ENCODE results near the gene RCAN2. TPM values are rescaled to one million over a fixed set of nuclear protein-coding genes. Genes with fewer than 3 reads are reported as not detected.

RCAN2 gene
- total and polyA plus RNA-seq, 2 donors (not counting 3 experiments of a cell fraction or from before 2014, with no cell fraction given), result 0.07 to 0.33 TPM

- DNase-seq (ENCODE audit: low read depth, low spot score) (no peak), FAIRE-seq (no peak)
- ChIA-PET POLR2A (no interaction called here), CTCF (interaction anchor here (1.0 to 9.6 kb wide), 5 partner anchors 11 to 477 kb away, joined by 3 to 365 read pairs (median 36); no protein-coding TSS in a partner anchor)
- no peaks in the 10 kb centered on the region for H3K79me2 ChIP-seq (ENCODE audit: control insufficient read depth, insufficient read depth, low read length)
- no peaks in the 10 kb centered on the region for H3K4me1 ChIP-seq (ENCODE audit: control insufficient read depth, extremely low read depth, insufficient read depth, low read length)
- H3K4me3 ChIP-seq (replicated peaks in 1 of 3; ENCODE audit: insufficient read depth in 1 of 3, low read depth in 1 of 3, low read length in 3 of 3), result no peak overlapping the region
- no peaks in the 10 kb centered on the region for H4K20me1 ChIP-seq (replicated peaks; ENCODE audit: control insufficient read depth, extremely low read depth, insufficient read depth, low read length)
- no peaks in the 10 kb centered on the region for H3K36me3 ChIP-seq (ENCODE audit: control insufficient read depth in 2 of 2, extremely low read depth in 1 of 2, insufficient read depth in 2 of 2, low read length in 2 of 2)
- intact Hi-C loops (cut with micrococcal nuclease), result no loop called here
- dilution Hi-C loops (cut with MboI; ENCODE audit: extremely low pct_ligation_motif_present, low sequenced_read_pairs), result no loop called here
- no peak overlapping the region for H2AFZ ChIP-seq (ENCODE audit: low read depth, low read length)
- no peak overlapping the region for H3K4me2 ChIP-seq (ENCODE audit: insufficient read depth, low read length)
- no peaks in the 10 kb centered on the region for H3K9me3 ChIP-seq (replicated peaks; ENCODE audit: control insufficient read depth, insufficient read depth, low read length)
- H3K9ac ChIP-seq (replicated peaks; ENCODE audit: extremely low read depth, insufficient read depth, low read length), result no peak overlapping the region
- H3K27ac ChIP-seq (ENCODE audit: insufficient read depth, low read depth, low read length), result no peak overlapping the region
- H3K9me1 ChIP-seq (replicated peaks; ENCODE audit: control insufficient read depth, extremely low read depth, insufficient read depth, low read length), result no peaks in the 10 kb centered on the region
- peaks cover 0 to 3% of the 10 kb centered on the region in 2 experiments for H3K27me3 ChIP-seq (ENCODE audit: control insufficient read depth in 2 of 2, insufficient read depth in 2 of 2, low read length in 2 of 2)
- no TSS peak for BruUV-seq (replicated peaks)
- no peak for TF ChIP-seq POLR2AphosphoS5 (IDR thresholded peaks at IDR 0.05; ENCODE audit: insufficient read depth, low read depth, low read length)
- no peak for TF ChIP-seq POLR2A (IDR thresholded peaks at IDR 0.05; ENCODE audit: low read depth, low read length)
- TF ChIP-seq MAX (IDR thresholded peaks at IDR 0.05; ENCODE audit: insufficient read depth, insufficient read length), result no peak
- no peak for TF ChIP-seq GATA2 (IDR thresholded peaks at IDR 0.05; ENCODE audit: insufficient read depth, insufficient read length, low read depth, low read length)
- no peak for TF ChIP-seq FOS (IDR thresholded peaks at IDR 0.05; ENCODE audit: borderline replicate concordance, insufficient read depth, low read length)
- TF ChIP-seq EZH2 (IDR thresholded peaks at IDR 0.05; ENCODE audit: borderline replicate concordance, low read depth, low read length, severe bottlenecking), result no peak
- TF ChIP-seq CTCF (IDR thresholded peaks at IDR 0.05; ENCODE audit: extremely low read depth in 1 of 2, insufficient read depth in 1 of 2, low read depth in 1 of 2, low read length in 2 of 2), result no peak
These were observed 83.3 kb downstream of the RCAN2 start for GRCh38 chr6:46407776-46408530.
